ENCODE data around the gene SIPA1L2.

Gene SIPA1L2

DNA sequence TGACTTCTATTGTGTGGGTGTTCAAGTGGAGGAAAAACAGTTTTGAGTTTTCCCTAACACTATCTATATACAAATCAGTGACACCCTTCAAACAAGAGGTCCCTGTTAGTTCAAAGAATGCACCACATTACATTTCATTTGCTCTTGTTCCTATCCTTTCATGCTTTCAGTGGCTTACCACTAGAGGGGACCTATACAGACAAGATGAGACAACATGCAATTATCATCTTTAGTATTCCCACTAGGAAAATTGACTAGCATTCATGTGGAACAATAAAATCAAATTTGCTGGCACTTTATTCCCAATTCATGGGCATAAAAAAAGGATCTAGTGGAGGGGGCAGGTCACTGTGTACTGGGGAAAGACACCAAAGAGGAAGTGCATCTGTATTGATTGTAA is 13.3 kb upstream of the SIPA1L2 start:
- no peak for DNase-seq (ENCODE audit: low read depth)

DNA sequence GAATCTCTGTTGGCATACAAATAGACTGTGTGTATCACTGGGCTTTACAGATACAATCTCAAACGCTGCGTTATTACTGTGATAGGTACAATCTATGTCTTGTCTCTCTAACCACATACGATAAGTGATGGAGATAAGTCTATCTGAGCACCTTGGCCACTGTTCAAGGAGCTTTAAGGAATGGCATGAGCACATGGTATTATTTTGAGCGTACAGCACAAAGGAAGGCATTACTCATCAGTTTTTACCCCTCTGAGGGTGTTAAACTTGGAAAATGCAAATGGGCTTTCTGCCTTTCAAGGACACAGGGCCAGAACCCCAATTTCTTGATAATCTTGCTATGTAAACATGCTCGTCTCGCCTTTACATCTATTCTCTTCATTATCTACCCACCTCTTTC is 11.6 kb upstream of the SIPA1L2 start:
- DNase-seq (ENCODE audit: low read depth): no peak

DNA sequence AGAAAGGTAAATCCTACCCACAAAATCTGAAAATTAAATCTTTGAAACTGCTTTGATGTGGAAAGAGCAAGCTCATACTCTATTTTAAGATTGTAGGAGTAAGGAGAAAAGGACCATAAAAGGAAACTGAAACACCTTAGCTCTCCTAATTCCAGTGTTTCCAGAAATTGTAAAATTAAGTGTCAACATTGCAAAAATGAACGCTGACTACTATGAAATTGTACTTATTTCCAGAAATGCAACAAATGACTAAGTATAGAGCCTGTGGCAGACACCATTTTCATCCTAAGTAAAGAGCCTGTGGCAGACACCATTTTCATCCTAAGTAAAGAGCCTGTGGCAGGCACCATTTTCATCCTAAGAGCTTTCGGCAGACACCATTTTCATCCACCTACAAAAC is 6.9 kb upstream of the SIPA1L2 start:
- no peak for DNase-seq (ENCODE audit: low read depth)

DNA sequence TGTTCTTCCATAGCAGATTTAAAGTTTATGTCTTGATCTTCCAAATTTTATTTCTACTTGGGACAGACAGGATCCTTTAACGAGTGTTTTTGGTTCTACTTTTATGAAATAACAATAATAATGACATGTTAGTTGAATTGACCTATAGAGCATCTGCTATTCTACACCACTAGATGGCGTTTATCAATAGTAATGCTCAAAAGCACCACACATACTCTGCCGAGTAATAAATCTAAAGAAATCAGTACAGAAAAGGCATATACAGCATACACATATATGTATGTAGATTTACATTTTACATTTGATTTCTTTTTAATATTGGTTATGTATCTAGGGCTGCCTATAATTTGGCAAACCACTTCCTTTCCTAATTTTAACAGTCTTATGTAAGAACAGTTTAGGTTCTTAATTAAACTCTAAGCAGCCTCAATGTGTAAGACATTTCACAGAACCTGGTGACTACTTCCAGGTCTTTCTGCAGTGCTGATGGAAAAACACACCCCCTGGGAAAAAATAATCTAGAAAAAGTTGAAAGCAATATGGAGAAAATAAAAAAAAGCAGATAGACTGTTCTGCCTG is 5.9 kb upstream of the SIPA1L2 start:
- no peak for DNase-seq (ENCODE audit: low read depth)

DNA sequence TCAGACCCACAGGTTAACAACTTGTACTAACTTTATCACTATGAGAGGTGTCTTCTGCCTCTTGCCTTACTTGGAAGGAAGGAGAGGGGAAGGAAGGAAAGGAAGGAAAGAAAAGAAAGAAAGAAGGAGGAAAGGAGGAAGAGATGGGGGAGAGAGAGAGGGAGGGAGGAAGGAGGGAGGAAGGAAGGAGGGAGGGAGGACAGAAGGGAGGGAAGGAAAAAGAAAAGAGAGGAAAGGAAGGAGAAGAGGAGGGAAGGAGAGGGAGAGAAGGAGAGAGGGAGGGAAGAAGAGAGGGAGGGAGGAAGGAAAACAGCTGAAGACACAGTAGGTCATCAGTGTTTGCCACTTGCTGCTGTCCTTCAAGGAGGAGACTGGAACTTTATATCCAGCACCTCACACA is 5.3 kb upstream of the SIPA1L2 start:
- no peak for DNase-seq (ENCODE audit: low read depth)

DNA sequence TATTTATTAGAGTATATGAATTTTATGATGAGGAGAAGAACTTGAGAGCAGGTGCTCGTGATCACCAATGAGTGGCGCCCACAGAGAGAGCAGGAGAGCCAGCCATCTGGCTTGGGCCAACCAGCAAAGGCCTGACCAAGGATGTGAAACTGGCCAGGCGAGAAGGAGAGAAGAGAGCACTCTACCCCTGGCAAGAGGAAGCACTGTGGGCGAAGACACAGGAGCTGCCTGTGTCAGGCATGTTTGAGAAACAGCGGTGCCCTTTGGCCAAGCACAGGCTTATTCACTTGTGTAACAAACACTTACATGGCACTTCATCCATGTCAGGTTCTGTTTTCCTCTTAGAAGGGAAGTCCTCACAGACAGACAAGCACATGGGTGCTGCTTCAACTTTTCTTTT is 4.2 kb upstream of the SIPA1L2 start:
- no peak for DNase-seq (ENCODE audit: low read depth)

DNA sequence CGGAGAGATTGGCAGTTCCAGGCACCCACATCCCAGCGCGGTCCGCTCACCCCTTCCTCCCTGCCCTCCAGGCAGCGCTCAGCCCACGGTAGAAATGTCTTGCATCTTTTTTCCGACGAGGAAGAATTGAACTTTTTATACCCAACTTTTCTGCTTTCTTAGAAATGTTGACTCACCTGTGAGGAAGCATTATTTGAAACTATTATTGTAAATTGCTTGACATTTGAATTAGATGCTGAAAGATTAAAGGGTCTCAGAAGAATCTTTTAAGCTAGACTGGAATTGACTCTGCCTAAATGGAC is 912 bp upstream of the SIPA1L2 start:
- DNase-seq (ENCODE audit: low read depth): no peak

DNA sequence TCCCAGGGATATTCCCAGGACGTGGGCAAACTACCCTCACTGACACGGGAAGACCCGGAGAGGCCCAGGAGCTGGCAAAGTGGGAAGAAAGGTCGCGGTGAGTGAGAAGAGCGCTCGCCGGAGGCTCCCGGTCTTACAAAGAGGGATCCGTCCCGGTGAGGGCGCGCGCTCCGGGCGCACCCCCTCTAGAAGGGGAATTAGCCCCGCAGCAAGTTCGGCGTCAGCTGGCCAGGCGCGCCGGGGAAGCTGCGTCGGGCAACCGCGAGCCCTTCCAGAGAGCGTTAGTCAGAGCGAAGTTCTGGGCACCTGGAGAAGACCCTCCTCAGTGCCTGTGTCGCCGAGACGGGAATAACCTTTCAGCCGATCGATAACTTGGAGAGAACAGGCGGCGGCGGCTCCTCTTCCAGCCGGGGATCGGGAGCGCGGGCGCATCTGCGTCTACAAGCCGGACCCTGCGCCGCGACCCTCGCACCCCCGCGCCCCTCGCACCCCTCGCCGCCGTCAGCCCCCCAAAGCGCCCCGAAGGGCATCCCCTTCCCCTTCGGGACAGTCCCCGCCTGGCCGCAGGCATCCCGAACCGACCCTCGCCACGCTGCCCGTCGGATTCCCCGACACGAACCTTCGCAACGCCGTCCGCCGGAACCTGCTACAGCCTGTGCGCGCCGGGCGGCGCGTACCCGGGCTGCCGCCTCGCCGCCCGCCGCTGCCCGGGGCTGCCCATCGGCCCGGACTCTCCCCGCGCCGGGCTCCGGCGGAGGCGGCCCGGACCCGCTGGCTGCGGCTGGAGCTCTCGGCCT is 485 bp downstream of the SIPA1L2 start:
- no peak for DNase-seq (ENCODE audit: low read depth)

DNA sequence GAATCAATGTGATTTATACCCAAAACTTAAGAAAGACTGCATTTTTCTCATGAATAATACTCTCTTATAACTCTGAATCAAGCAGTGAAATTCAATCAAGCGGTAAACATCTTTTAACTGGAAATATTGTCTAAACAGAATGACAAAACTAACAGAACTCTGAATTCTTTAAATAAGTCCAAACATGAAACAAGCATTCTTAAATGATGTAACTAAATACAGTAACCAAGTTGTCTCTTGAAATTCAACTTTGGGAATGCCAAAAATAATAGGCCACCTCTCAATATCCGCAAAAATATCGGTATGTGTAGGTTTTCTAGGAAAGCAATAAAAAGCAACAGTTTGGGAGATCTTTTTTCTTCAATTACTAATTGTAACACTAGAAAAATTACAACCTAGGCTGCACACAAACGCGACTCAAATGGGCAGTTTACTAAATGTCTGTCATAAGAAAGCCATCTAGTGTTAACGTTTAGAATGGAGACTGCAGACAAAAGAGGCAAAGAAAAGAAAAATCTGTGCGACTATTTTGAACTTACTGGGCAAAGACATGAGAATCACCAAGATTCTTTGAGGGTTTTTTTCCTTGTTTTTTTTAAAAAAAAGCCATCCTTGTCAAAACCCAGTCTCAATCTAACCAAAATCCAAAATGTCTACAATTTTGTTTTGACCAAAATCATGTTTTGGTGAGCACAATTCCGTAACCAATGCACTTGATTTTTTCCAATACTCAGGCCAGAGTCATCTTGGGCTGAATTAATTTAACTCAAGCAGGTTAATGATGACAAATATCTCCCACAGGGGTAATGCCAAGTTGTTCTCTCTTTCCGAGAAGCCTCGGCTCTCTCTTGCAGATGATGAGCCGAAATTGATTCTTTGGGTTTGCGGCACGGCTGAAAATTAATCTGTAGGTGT is 1.3 kb downstream of the SIPA1L2 start:
- no peak for DNase-seq (ENCODE audit: low read depth)

DNA sequence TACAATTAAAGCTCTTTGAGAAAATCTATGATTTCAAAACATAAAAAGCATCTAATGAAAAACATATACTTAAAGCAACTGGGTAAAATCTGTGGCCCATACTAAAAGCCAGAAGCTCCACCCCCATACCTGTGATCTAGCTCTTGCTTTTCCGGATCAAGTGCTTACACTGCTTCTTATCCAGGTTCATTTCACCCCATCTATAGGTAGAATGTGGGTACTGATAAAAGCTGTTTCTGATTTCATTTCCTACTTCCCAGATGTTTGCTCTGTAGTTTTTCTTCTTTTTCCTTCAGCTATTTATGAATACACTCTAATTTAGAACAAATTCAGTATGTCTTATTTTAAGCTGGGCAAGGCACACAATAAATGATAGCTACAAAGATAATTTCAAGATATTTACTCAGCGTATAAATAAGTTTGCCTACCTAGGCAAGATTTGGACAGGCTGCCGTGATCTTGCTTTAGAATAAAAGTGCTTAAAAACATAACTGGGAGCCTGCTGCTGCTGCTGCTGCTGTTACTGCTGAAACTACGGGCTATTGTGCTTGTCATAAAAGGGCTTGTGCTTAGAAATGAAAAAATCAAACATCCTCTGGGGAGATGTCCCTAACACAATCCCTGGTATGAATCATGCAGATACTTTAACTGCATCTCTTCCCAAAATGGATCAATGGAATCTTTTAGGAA is 2.1 kb downstream of the SIPA1L2 start:
- no peak for DNase-seq (ENCODE audit: low read depth)

DNA sequence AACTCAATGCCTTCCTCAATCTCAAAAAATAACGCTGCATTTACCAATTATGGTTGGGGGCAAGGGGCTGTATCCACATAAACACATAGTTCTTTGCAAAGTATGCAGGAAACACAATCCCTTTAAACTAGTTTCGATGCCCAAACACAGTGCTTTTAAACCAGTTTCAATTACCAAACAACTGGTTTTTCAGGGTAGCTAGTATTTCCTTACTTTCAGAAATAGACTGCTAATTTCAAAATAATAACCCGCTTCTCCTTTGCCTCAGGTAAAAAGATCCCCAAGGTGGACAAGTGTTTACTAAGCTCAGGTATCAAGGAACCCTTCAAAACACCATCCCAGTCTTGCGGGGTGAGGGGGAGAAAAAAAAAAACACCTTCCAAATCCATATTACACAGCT is 2.8 kb downstream of the SIPA1L2 start:
- DNase-seq (ENCODE audit: low read depth): no peak

DNA sequence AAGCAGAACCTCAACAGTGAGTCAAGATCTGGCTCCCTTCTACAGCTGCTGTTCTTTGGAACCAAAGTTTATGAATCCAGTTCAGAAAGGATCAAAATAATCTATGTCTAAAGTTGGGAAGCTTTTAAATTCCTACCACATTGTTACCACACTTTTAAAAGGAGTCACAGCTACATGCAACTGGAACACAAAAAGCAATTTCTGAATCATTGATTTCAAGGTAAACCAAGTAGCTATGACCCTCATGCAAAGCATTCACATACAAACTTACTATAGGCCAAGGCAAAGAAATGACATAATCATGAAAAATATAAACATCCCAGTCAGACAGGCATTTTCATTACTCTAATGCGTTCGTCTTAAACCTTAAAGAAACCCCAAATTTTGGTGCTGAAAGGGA is 3.5 kb downstream of the SIPA1L2 start:
- no peak for DNase-seq (ENCODE audit: low read depth)

DNA sequence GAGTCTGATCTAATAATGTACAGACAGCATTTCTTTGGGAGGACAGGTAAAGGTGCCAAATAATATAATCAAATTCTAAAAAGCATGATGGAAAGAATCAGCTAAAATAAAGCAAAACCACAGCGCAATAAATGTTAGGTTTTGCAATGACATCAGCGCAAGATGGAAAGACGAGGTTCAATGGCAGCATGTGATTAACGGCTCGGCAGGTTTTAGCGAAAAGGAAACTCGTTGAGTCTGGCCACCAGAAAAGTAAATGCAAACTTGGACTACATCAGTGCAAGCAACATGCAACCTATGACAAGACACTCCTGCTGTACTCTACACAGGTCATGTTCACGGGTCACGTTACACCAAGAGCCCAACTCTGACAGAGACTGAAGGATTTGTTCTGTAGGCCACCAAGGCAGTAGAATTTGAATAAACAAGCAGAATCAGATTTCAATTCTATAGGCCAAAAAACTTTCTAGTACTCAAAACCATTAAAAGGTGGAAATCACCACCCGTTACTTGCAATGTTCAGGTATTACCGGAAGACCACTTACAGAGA is 4.5 kb downstream of the SIPA1L2 start:
- DNase-seq (ENCODE audit: low read depth): no peak

DNA sequence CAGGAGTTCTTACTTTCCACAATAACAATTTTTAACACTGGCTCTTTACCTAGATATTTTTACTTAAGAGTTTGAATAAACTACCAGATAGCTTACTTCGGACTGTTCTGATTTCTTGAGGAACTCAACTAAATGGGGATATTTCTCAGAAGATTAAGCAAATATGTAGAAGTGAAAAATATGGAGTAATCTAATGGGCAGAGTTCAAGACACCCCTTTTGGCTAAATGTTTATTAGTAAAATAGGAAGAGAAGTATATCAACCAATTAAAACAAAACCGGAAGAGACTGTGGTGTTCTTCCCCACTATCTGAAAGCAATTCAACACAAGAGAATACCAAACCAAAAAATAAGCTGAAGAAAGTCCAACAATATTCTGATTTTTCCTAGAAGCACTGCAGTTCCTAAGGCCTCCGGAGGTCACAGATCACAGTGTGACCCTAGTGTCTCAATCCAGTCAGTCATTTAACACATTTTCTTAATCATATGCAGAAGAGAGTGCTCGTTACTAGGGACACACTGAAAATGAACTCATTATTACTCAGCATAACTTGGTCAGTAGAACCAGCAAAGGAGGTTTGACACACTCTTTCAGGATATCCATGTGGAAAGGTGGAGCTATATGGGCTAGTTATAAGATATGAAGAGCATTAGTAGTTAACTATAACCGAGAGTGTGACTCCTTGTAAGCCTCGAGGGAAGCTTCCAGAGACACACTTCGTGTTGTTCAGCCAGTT is 5.2 kb downstream of the SIPA1L2 start:
- no peak for DNase-seq (ENCODE audit: low read depth)

DNA sequence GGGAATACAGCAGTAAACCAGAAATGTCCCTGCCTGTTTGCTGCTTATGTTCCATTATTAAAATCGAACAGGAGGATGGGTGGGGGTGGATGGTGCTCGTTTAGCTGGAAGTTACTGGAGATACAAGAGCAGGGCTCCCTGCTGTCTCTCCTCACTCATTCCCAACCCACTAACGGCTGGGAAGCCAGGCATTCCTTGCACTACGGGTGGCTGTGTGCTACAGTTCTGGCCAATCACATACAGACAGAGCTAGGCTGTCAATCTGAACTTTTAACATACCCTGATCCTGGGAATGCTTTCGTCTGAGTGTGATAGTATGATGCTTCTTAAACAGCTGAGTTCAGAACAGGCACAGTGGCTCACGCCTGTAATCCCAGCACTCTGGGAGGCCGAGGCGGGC is 7.0 kb downstream of the SIPA1L2 start:
- DNase-seq (ENCODE audit: low read depth): no peak

DNA sequence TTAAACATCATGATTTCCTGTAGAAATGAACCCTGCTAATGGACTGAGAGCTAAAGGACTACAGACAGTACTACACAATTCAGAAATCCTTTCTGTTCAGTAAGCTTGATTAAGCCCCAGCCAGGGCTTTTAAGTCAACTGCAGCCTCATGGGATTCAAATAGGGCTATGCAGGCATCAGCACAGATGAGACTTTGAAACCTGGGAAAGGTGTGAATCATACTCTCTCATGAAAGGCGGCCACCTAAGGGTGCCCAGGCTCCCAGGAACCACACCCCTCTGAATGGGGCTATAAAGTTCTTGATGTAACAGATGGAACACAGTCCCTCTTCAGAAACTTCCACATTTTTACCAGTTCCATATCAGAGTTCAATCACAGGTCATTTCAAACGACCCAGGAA is 7.6 kb downstream of the SIPA1L2 start:
- DNase-seq (ENCODE audit: low read depth): no peak

DNA sequence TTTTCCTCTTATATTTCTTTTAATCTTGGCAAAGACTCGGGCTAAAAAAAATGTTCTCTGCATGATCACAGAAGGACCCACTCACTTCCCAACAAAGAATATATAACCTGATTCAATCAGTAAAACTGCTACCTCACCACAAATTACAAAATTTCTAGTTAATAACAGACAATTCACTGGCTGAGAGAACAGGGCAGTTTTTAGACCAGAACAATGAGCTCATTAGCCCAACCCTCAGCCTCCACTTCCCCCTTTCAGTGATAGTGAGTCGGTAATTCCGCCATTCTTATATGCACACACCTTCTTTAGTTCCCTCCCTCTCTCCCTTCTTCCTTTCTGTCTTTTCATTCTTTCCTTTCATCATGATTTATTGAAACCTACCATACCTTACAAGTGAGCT is 8.9 kb downstream of the SIPA1L2 start:
- DNase-seq (ENCODE audit: low read depth): no peak

DNA sequence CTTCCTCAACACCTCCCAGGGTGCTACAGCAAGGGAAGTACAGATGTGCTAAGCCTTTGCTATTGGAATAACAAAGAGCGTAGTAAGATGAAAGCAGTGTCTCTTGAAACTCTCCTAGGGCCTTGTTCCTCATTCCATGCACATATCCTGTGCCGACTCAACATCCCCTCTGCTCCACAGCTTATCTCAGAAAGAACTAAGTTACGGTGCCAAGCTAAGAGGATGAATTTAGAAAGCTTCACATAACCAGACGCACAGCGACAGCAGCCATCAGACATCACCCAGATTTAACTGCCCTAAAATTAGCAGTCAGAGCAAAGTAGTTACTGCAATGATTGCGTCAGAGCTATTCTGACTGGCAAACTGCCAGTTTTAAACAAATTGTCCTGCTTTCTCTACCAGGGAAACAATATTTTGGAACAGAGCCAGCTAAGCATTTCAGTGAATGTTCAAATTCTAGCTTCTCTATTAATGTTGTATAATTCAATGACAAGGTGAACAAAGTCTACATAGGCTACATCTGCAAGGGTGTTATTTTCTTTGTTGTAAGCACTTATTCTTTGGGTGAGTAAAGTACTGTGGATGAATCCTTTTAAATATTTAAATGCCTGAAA is 9.5 kb downstream of the SIPA1L2 start:
- no peak for DNase-seq (ENCODE audit: low read depth)

DNA sequence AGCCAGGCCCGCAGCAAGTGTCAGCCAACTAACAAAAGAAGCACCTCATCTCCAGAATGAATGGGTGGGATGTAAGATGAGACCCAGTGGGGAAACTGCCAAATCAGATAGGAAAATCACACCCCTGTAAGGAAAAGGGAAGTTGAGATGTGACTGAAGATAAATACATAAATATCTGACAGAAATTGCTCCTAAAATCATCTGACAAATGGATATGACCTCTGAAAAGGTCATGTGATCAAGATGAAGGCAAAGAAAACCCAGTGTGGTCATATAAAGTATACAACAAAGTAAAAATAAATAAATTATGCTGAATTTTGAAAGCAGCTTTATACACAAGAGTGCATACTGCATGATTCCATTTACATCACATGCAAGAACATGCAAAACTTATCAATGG is 12.7 kb downstream of the SIPA1L2 start:
- no peak for DNase-seq (ENCODE audit: low read depth)

DNA sequence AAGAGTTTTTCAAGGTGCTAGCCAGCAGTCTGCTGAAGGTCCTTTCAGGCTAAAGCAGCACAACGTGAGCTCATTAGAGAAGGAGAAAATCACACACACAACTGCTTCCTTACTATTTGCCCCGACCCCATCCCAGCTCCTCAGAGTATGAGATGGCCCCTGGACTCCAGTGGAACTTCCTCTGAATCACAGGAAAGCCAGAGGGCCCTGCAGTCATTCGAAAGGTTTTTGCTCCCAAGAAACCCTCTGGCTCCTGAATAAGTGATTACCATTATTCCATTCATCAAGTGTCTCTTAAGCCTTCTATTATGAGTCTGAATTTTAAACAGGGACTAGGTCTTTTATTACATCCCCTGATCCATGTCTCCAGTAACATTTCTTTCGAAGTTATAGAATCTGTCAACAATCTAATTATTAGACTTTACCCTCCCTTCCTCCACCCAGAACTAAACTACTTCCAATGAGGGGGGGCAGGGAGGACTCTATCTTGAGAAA is 14.6 kb downstream of the SIPA1L2 start:
- DNase-seq (ENCODE audit: low read depth): no peak

DNA sequence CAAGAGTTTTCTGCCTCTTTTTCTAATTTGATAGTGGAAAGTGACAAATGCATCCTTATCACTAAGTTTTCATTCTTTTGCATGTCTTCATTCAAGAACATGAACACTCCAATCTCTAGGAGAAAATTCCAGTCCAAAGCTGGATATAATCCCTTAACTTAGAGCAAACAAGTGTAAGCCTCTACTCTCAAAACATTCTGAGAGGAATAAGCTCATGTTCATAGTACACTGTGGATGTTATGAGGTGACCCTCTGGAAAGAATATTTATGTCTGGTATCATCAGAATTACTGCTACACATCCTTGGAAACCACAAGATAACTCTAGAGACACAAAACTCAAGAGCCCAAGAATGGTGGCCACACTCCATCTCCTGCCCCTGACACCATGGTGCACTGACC is 15.1 kb downstream of the SIPA1L2 start:
- no peak for DNase-seq (ENCODE audit: low read depth)
